GM19193 (cell line): ENCODE measurements around the gene COG5.

ENCODE experiments used
- POLR2A ChIP-seq: IDR thresholded peaks from 4 replicates; pipeline ENCODE4 v1.6.1; 2011; ENCODE audit not compliant: insufficient read depth, insufficient read length; ENCODE audit errors: extremely low read depth

The COG5 gene

DNA sequence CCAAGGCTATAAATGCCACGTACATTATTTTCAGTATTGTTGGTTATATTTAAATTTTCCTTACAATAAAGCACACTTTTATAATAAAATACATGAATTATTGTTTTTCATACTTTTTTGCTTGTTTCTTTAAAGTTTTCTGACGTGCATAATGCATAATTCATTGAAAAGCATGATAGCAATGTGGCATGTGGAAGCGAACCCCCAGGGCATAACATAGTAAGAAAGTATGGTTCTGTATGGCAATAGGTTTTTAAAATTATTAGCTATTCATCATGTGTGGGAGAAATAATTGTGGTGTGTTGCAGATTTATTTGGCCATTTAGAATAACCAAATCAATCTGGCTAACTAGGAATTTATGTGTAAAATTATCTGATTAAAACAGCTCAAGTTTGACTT is 402.3 kb downstream of the COG5 start:
- no peak for TF ChIP-seq POLR2A

DNA sequence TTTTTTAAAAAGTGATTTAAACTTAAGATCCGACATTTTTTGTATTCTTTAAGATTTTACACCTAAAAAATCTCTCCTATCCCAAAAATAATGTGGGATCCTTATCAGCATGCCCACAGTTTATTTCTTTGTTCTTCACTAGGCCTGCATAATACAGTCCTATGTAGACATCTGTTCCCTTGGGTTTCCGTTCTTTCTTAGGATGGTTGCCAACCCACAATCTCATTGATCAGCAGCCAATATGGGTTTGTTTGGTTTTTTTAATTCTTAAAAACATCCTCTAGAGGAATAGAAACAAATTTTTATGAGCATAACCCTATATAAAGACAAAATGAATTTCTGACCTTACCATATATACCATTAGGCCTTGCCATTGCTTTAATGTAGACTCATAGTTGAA is 403.3 kb downstream of the COG5 start:
- TF ChIP-seq POLR2A: no peak

DNA sequence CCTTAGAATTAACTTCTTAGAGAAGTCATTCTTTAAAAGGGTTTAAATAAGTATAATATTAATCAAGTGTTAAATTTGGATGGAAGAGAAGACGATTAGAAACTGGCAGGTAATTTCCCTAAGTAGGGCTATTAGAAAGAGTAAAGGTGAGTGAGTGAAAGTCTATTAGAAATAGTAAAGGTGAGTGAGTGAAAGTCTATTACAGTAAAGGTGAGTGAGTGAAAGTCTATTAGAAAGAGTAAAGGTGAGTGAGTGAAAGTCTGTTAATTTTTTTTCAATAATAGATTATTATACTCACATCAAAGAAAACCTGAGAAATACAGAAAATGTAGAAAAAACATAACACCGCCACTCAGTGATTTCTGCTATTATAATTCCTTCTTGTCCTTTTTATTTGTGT is 405.7 kb downstream of the COG5 start:
- no peak for TF ChIP-seq POLR2A

DNA sequence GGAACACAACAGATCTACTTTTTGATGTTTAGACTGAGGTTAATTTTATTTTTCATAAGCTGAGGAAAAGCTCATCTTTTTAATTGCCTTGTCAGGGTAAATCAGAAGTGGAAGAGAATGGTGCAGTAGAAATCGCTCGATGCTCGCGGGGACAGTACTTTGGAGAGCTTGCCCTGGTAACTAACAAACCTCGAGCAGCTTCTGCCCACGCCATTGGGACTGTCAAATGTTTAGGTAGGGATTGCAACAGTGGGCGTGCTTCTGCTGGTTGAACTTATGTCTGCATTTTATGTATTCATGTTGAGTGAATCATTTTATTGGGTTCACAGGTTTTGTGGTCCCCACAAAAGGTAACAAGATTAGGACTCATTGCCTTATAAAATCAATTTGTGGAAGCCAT is 406.6 kb downstream of the COG5 start:
- no peak for TF ChIP-seq POLR2A

DNA sequence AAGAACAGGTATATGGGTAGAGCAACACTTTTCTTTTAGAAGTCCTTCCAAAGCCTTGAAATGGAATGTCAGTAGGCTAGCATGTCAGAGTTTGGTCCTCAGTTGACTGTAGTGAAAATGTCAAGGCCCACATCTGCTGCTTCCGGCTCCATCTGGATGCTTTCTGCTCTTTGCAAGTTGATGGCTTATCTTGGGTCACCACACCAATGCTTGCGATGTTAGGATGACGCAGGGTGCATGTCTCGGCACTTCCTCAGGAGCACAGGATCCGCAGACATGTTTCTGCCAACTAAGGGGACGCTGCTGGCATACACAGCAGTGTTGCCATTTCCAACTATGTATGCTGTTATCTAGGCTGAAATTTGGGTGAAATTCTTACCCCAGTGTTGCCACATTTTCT is 408.9 kb downstream of the COG5 start:
- TF ChIP-seq POLR2A: no peak

DNA sequence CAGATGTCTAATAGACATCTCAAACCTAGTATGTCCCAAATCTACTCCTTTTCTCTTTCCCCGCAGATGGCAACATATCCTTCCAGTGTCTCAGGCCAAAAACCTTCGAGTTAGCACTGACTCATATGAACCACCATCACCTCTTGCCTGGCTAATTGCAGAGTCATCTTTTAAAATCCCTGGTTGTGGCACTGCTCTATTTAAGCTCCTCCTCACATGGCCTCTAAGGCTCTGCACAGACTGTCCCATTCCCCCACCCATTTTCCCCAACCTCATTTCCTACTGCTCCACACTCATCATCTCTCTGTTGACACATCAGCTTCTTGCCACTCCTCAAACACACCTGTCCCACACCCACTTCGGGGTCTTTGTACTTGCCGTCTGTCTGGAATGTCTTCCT is 411.7 kb downstream of the COG5 start:
- TF ChIP-seq POLR2A: no peak
